WTC11 (cell line): ENCODE measurements around the gene MTMR2. TPM values are rescaled to one million over a fixed set of nuclear protein-coding genes. Genes with fewer than 3 reads are reported as not detected.

Experiments used
- ATAC-seq: fragments of 200-7000 bp; cut with Tn5 transposase; 2 replicates; pipeline ENCODE4 v1.10.0; 2021; ENCODE audit warnings: mild to moderate bottlenecking, moderate library complexity
- CTCF ChIA-PET: fragments of 300-600 bp; sonication (Branson Sonifier 250); formaldehyde crosslinking; loops from one replicate; lab custom pipeline; 2021; ENCODE audit warnings: antibody characterized with exemption; lab: Charles Lee
- POLR2A ChIA-PET: fragments of 350-600 bp; sonication (Branson Sonifier 250); formaldehyde crosslinking; loops from one replicate; lab custom pipeline; 2021; ENCODE audit warnings: antibody characterized with exemption; lab: Charles Lee
- DNase-seq: peaks from one replicate; pipeline ENCODE4 v3.0.0; 2021; ENCODE audit warnings: low spot score
- H3K27ac Mint-ChIP-seq: 2 replicates; pipeline ENCODE4 v1.8.0; 2021; ENCODE audit warnings: mixed read lengths
- H3K27me3 Mint-ChIP-seq: 2 replicates; pipeline ENCODE4 v1.8.0; 2021; ENCODE audit warnings: low read depth, mild to moderate bottlenecking, moderate library complexity, mixed read lengths
- H3K36me3 Mint-ChIP-seq: 2 replicates; pipeline ENCODE4 v1.8.0; 2021; ENCODE audit warnings: mixed read lengths
- H3K4me1 Mint-ChIP-seq: 2 replicates; pipeline ENCODE4 v1.8.0; 2022; ENCODE audit warnings: mixed read lengths
- H3K4me3 Mint-ChIP-seq: 2 replicates; pipeline ENCODE4 v1.8.0; 2021; ENCODE audit warnings: mild to moderate bottlenecking, moderate library complexity, mixed read lengths
- H3K9me3 Mint-ChIP-seq: 2 replicates; pipeline ENCODE4 v1.8.0; 2021; ENCODE audit warnings: mixed read lengths
- ATF1 ChIP-seq: sonication (generic); formaldehyde crosslinking; IDR thresholded peaks from 2 replicates; pipeline ENCODE4 v1.8.1; 2023; ENCODE audit warnings: mild to moderate bottlenecking, moderate library complexity, missing genetic modification reagents
- ATF6 ChIP-seq: sonication (generic); formaldehyde crosslinking; IDR thresholded peaks from 2 replicates; pipeline ENCODE4 v1.8.1; 2023; ENCODE audit warnings: mild to moderate bottlenecking, missing genetic modification reagents
- CREB1 ChIP-seq: sonication (generic); formaldehyde crosslinking; IDR thresholded peaks from 2 replicates; pipeline ENCODE4 v1.8.0; 2023; ENCODE audit warnings: mild to moderate bottlenecking, missing genetic modification reagents
- ESRRA ChIP-seq: sonication (generic); formaldehyde crosslinking; IDR thresholded peaks from 2 replicates; pipeline ENCODE4 v1.8.1; 2022; ENCODE audit warnings: mild to moderate bottlenecking, missing genetic modification reagents, borderline replicate concordance
- FOXJ3 ChIP-seq: sonication (generic); formaldehyde crosslinking; IDR thresholded peaks from 2 replicates; pipeline ENCODE4 v1.9.0; 2021; ENCODE audit warnings: missing genetic modification reagents, mild to moderate bottlenecking, borderline replicate concordance
- GABPB1 ChIP-seq: sonication (generic); formaldehyde crosslinking; IDR thresholded peaks from 2 replicates; pipeline ENCODE4 v1.8.1; 2023; ENCODE audit warnings: mild to moderate bottlenecking, missing genetic modification reagents
- GTF2I ChIP-seq: fragments of 250-450 bp; sonication (Bioruptor Pico); conservative IDR thresholded peaks from 2 replicates; pipeline ENCODE4 v1.4.0; 2021; ENCODE audit warnings: mild to moderate bottlenecking
- HMGA2 ChIP-seq: fragments of 250-450 bp; sonication (Bioruptor Pico); IDR thresholded peaks from 2 replicates; pipeline ENCODE4 v1.4.0; 2021; ENCODE audit warnings: mild to moderate bottlenecking, moderate library complexity
- IRF2 ChIP-seq: sonication (generic); formaldehyde crosslinking; IDR thresholded peaks from 2 replicates; pipeline ENCODE4 v1.8.0; 2022; ENCODE audit warnings: low read depth, missing genetic modification reagents, borderline replicate concordance
- KAT7 ChIP-seq: sonication (generic); formaldehyde crosslinking; IDR thresholded peaks from 2 replicates; pipeline ENCODE4 v1.8.1; 2023; ENCODE audit warnings: missing genetic modification reagents, mild to moderate bottlenecking, borderline replicate concordance
- MXD4 ChIP-seq: fragments of 250-450 bp; sonication (Bioruptor Pico); IDR thresholded peaks from 2 replicates; pipeline ENCODE4 v1.8.0; 2021; ENCODE audit warnings: mild to moderate bottlenecking, moderate library complexity, borderline replicate concordance
- NFATC4 ChIP-seq: fragments of 250-450 bp; sonication (Bioruptor Pico); IDR thresholded peaks from 2 replicates; pipeline ENCODE4 v1.9.0; 2021; ENCODE audit warnings: mild to moderate bottlenecking
- NR2C2 ChIP-seq: sonication (generic); formaldehyde crosslinking; IDR thresholded peaks from 2 replicates; pipeline ENCODE4 v1.8.0; 2022; ENCODE audit warnings: mild to moderate bottlenecking, missing genetic modification reagents
- RORB ChIP-seq: fragments of 250-450 bp; sonication (Bioruptor Pico); IDR thresholded peaks from 2 replicates; pipeline ENCODE4 v1.9.0; 2021; ENCODE audit warnings: mild to moderate bottlenecking
- SMAD3 ChIP-seq: sonication (generic); formaldehyde crosslinking; IDR thresholded peaks from 2 replicates; pipeline ENCODE4 v1.8.0; 2022; ENCODE audit warnings: missing genetic modification reagents, mild to moderate bottlenecking, borderline replicate concordance
- SMAD4 ChIP-seq: sonication (generic); formaldehyde crosslinking; IDR thresholded peaks from 2 replicates; pipeline ENCODE4 v1.8.0; 2022; ENCODE audit warnings: mild to moderate bottlenecking, missing genetic modification reagents
- SOX15 ChIP-seq: fragments of 250-450 bp; sonication (Bioruptor Pico); IDR thresholded peaks from 2 replicates; pipeline ENCODE4 v1.9.0; 2021; ENCODE audit warnings: mild to moderate bottlenecking
- SP1 ChIP-seq: sonication (generic); formaldehyde crosslinking; conservative IDR thresholded peaks from 2 replicates; pipeline ENCODE4 v1.8.1; 2022; ENCODE audit warnings: missing genetic modification reagents
- USF2 ChIP-seq: sonication (generic); formaldehyde crosslinking; IDR thresholded peaks from 2 replicates; pipeline ENCODE4 v1.8.1; 2023; ENCODE audit warnings: mild to moderate bottlenecking, missing genetic modification reagents, moderate library complexity
- ZBTB21 ChIP-seq: sonication (generic); formaldehyde crosslinking; IDR thresholded peaks from 2 replicates; pipeline ENCODE4 v1.8.1; 2023; ENCODE audit warnings: mild to moderate bottlenecking, missing genetic modification reagents, borderline replicate concordance
- ZNF121 ChIP-seq: sonication (generic); formaldehyde crosslinking; IDR thresholded peaks from 2 replicates; pipeline ENCODE4 v1.8.0; 2023; ENCODE audit warnings: missing genetic modification reagents
- ZNF232 ChIP-seq: sonication (generic); formaldehyde crosslinking; IDR thresholded peaks from 2 replicates; pipeline ENCODE4 v1.8.0; 2022; ENCODE audit warnings: mild to moderate bottlenecking, missing genetic modification reagents
- ZNF263 ChIP-seq: sonication (generic); formaldehyde crosslinking; IDR thresholded peaks from 2 replicates; pipeline ENCODE4 v1.8.1; 2022; ENCODE audit warnings: low read depth, mild to moderate bottlenecking, moderate library complexity, missing genetic modification reagents
- ZNF423 ChIP-seq: fragments of 250-450 bp; sonication (Bioruptor Pico); IDR thresholded peaks from 2 replicates; pipeline ENCODE4 v2.1.2; 2022; ENCODE audit warnings: mild to moderate bottlenecking, moderate library complexity
- total RNA-seq: library from RNA; stranded (reverse); gene quantifications from 3 replicates; pipeline ENCODE4 v1.2.3, GENCODE V29; 2021
- TF ChIP-seq, protein P1 (sequence below): sonication (generic); formaldehyde crosslinking; IDR thresholded peaks from 2 replicates; pipeline ENCODE4 v1.8.1; 2023; ENCODE audit warnings: mild to moderate bottlenecking, missing genetic modification reagents
- TF ChIP-seq, protein P2 (sequence below): sonication (generic); formaldehyde crosslinking; IDR thresholded peaks from 2 replicates; pipeline ENCODE4 v1.8.0; 2023; ENCODE audit warnings: missing genetic modification reagents
- TF ChIP-seq, protein P3 (sequence below): sonication (generic); formaldehyde crosslinking; conservative IDR thresholded peaks from 2 replicates; pipeline ENCODE4 v1.8.1; 2022; ENCODE audit warnings: mild to moderate bottlenecking, missing genetic modification reagents
- TF ChIP-seq, protein P4 (sequence below): sonication (generic); formaldehyde crosslinking; IDR thresholded peaks from 2 replicates; pipeline ENCODE4 v1.8.0; 2022; ENCODE audit warnings: mild to moderate bottlenecking, missing genetic modification reagents
- TF ChIP-seq, protein P5 (sequence below): fragments of 250-450 bp; sonication (Bioruptor Pico); IDR thresholded peaks from 2 replicates; pipeline ENCODE4 v1.8.0; 2021; ENCODE audit warnings: mild to moderate bottlenecking

Gene MTMR2
- total RNA-seq, 1 experiment from 2014 or later = 45.6 TPM

DNA sequence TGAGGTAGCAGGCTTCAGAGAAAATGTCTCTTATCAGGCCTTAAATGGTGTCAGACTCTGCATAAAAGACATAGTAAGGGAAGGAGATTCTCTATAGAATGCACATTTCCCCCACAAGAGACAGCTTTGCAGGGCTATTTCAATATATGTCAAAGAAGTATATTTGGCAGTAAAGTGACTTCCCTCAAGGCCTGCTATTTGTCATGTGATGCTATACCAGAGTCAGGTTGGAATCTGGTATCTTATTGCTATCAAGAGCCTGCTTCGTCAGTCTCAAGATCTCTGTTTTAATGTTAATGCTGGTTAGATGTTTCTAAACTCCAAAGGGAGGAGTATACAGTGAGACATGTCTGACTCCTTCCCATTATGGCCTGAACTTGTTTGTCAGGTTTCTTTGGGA lies 40.4 kb upstream of the MTMR2 start:
- H3K27ac Mint-ChIP-seq = no peak overlapping the region
- POLR2A ChIA-PET = no interaction called here
- TF ChIP-seq SMAD3 (CRISPR knock-in tag) = no peak
- TF ChIP-seq, protein P1, sequence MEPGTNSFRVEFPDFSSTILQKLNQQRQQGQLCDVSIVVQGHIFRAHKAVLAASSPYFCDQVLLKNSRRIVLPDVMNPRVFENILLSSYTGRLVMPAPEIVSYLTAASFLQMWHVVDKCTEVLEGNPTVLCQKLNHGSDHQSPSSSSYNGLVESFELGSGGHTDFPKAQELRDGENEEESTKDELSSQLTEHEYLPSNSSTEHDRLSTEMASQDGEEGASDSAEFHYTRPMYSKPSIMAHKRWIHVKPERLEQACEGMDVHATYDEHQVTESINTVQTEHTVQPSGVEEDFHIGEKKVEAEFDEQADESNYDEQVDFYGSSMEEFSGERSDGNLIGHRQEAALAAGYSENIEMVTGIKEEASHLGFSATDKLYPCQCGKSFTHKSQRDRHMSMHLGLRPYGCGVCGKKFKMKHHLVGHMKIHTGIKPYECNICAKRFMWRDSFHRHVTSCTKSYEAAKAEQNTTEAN (CRISPR knock-in tag) = no peak
- TF ChIP-seq IRF2 = no peak
- TF ChIP-seq ZNF423 (CRISPR knock-in tag) = no peak
- TF ChIP-seq, protein P2, sequence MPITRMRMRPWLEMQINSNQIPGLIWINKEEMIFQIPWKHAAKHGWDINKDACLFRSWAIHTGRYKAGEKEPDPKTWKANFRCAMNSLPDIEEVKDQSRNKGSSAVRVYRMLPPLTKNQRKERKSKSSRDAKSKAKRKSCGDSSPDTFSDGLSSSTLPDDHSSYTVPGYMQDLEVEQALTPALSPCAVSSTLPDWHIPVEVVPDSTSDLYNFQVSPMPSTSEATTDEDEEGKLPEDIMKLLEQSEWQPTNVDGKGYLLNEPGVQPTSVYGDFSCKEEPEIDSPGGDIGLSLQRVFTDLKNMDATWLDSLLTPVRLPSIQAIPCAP = no peak
- TF ChIP-seq CREB1 (CRISPR knock-in tag) = no peak
- TF ChIP-seq NR2C2 = no peak
- TF ChIP-seq SMAD4 = no peak
- TF ChIP-seq ATF1 = no peak
- no peak for TF ChIP-seq ZNF263 (CRISPR knock-in tag)
- no peak for TF ChIP-seq SP1
- TF ChIP-seq FOXJ3 (CRISPR knock-in tag) = no peak
- TF ChIP-seq NFATC4 = no peak
- TF ChIP-seq ATF6 (CRISPR knock-in tag) = no peak
- TF ChIP-seq GTF2I (CRISPR knock-in tag) = no peak
- TF ChIP-seq, all 79 proteins: peak for 0
- no peak for DNase-seq
- H3K4me3 Mint-ChIP-seq = no peak overlapping the region
- H3K9me3 Mint-ChIP-seq = peaks cover 8% of the 10 kb centered on the region; the same call in 1 of the 2 replicates
- H3K27me3 Mint-ChIP-seq = no peaks in the 10 kb centered on the region; the same call in 1 of the 2 replicates
- CTCF ChIA-PET = no interaction called here
- peaks cover 4% of the 10 kb centered on the region; the same call in 1 of the 2 replicates for H3K36me3 Mint-ChIP-seq
- ATAC-seq = no peak
- H3K4me1 Mint-ChIP-seq = 0 out of 2 replicates have a peak, but pooled peaks cover 2% of the 10 kb centered on the region

- H3K9me3 Mint-ChIP-seq = no peaks in the 10 kb centered on the region
- H3K36me3 Mint-ChIP-seq = no peaks in the 10 kb centered on the region
- ATAC-seq (no peak), DNase-seq (no peak)
- CTCF ChIA-PET = no interaction called here
- H3K27me3 Mint-ChIP-seq = no peaks in the 10 kb centered on the region; the same call in 1 of the 2 replicates
- no peak for TF ChIP-seq HMGA2 (CRISPR knock-in tag)
- no peak overlapping the region for H3K4me3 Mint-ChIP-seq
- H3K4me1 Mint-ChIP-seq = 0 out of 2 replicates have a peak, but pooled peaks cover 2% of the 10 kb centered on the region
- POLR2A ChIA-PET = no interaction called here
- H3K27ac Mint-ChIP-seq = no peak overlapping the region
Measured at GRCh38 chr11:95961758-95962157, 37.9 kb upstream of the MTMR2 start.

GRCh38 chr11:95950905-95951304 lies 27.0 kb upstream of the MTMR2 start:
- Mint-ChIP-seq H3K27me3 (no peaks in the 10 kb centered on the region; the same call in none of the 2 replicates), H3K4me1 (no peaks in the 10 kb centered on the region), H3K36me3 (peaks cover 23% of the 10 kb centered on the region), H3K9me3 (peaks cover 44% of the 10 kb centered on the region), H3K4me3 (no peak overlapping the region), H3K27ac (no peak overlapping the region)
- DNase-seq (no peak), ATAC-seq (no peak)
- POLR2A ChIA-PET = no interaction called here
- CTCF ChIA-PET = no interaction called here
- TF ChIP-seq RORB (no peak), MXD4 (CRISPR knock-in tag) (no peak), KAT7 (no peak), FOXJ3 (CRISPR knock-in tag) (no peak), HMGA2 (CRISPR knock-in tag) (no peak), ESRRA (no peak), GABPB1 (CRISPR knock-in tag) (no peak), ZBTB21 (CRISPR knock-in tag) (no peak), SMAD4 (no peak), ZNF232 (CRISPR knock-in tag) (no peak), ZNF121 (CRISPR knock-in tag) (no peak), SOX15 (CRISPR knock-in tag) (no peak), NR2C2 (no peak), USF2 (CRISPR knock-in tag) (no peak)
- TF ChIP-seq, protein P3, sequence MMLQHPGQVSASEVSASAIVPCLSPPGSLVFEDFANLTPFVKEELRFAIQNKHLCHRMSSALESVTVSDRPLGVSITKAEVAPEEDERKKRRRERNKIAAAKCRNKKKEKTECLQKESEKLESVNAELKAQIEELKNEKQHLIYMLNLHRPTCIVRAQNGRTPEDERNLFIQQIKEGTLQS = no peak
- TF ChIP-seq, protein P4, sequence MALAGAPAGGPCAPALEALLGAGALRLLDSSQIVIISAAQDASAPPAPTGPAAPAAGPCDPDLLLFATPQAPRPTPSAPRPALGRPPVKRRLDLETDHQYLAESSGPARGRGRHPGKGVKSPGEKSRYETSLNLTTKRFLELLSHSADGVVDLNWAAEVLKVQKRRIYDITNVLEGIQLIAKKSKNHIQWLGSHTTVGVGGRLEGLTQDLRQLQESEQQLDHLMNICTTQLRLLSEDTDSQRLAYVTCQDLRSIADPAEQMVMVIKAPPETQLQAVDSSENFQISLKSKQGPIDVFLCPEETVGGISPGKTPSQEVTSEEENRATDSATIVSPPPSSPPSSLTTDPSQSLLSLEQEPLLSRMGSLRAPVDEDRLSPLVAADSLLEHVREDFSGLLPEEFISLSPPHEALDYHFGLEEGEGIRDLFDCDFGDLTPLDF (CRISPR knock-in tag) = no peak
- TF ChIP-seq, protein P5, sequence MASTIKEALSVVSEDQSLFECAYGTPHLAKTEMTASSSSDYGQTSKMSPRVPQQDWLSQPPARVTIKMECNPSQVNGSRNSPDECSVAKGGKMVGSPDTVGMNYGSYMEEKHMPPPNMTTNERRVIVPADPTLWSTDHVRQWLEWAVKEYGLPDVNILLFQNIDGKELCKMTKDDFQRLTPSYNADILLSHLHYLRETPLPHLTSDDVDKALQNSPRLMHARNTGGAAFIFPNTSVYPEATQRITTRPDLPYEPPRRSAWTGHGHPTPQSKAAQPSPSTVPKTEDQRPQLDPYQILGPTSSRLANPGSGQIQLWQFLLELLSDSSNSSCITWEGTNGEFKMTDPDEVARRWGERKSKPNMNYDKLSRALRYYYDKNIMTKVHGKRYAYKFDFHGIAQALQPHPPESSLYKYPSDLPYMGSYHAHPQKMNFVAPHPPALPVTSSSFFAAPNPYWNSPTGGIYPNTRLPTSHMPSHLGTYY (CRISPR knock-in tag) = no peak
